ENCODE data around the gene NAT9. TPM values are rescaled to one million over a fixed set of nuclear protein-coding genes. Genes with fewer than 3 reads are reported as not detected.

The NAT9 gene
- total and polyA plus RNA-seq, 11 donors, result 7.9 to 36.6 (median 18.2) TPM

DNA sequence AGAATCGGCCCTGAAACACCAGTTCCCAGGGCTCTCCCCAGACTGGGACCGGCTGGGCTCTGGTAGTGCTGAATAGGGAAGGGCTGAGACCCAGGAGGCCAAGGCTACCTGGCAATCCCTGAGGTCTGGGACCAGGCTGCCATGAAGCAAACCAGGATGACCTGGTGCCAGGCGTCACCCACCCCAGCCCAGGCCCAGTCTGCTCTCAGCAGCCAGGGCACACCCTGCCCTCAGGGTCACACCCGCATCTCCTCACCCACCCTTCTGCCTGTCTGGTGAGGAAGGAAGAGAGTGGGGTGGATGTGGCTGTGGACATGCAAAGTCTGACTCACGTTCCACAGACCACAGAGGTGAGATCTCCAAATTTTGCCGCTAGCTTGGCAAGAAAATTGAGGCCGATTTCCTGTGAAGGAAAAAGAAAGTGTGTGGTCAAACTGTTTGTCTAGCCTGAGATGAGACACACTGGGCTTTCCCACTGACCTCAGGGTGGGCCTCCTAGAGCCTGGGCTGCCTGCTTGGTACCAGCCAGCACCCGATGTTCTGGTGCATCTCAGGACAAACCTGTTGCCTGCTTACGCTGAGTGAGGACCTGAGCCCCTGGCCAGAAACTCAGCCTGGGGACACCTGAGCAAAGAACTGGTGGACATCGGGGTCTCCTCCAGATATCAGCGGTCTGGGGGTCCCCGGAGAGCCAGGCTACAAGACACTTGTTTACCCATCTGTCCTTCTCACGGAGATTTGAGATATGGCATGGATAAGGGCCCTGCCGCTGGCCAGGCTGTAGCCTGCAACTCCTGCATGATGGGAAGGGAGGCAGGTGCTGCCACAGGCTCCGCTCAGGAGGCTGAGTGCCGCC is 45.4 kb downstream of the NAT9 start:
- peak in 2 of 4 donors; percentile 16 to 36 for ATAC-seq
- peaks cover 0 to 17% (median 0%) of the 10 kb centered on the region in 12 donors for H3K4me1 ChIP-seq
- no peak overlapping the region for H3K27ac ChIP-seq
- H3K27me3 ChIP-seq, result peaks cover 0 to 15% (median 5%) of the 10 kb centered on the region in 9 donors
- 73 to 82% (median 74%) methylated on average over 9 to 16 of the region's 16 CpGs for WGBS, 4 donors
- no peak overlapping the region for H3K4me3 ChIP-seq
- no peak for DNase-seq
- H3K36me3 ChIP-seq, result no peaks in the 10 kb centered on the region
- H3K9me3 ChIP-seq, result no peaks in the 10 kb centered on the region
- intact Hi-C loops (cut with DNase I), result no loop called here
- no peak for TF ChIP-seq POLR2A (IDR thresholded peaks at IDR 0.05)
- TF ChIP-seq, protein P1, sequence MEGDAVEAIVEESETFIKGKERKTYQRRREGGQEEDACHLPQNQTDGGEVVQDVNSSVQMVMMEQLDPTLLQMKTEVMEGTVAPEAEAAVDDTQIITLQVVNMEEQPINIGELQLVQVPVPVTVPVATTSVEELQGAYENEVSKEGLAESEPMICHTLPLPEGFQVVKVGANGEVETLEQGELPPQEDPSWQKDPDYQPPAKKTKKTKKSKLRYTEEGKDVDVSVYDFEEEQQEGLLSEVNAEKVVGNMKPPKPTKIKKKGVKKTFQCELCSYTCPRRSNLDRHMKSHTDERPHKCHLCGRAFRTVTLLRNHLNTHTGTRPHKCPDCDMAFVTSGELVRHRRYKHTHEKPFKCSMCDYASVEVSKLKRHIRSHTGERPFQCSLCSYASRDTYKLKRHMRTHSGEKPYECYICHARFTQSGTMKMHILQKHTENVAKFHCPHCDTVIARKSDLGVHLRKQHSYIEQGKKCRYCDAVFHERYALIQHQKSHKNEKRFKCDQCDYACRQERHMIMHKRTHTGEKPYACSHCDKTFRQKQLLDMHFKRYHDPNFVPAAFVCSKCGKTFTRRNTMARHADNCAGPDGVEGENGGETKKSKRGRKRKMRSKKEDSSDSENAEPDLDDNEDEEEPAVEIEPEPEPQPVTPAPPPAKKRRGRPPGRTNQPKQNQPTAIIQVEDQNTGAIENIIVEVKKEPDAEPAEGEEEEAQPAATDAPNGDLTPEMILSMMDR (IDR thresholded peaks at IDR 0.05), result no peak

DNA sequence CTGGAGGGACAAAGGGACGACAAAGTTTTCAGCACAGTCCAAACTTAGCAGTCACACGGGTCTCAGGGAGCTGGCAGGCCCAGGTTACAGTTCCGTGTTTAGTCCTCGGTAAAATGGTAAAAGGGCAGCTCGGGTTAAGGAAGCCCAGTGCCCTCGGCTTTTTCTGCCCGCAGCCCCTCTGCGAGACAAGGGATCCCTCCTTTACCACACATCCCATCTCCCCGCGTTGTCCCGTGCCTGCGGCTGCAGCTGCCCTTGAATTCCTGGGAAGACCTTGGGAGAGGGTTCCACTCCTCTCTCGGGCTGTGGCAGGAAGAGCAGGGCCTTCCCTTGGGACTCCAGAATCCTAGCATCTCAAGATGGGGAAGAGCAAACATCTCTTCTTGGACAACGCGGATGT is 46.3 kb downstream of the NAT9 start:
- DNase-seq (no peak), ATAC-seq (no peak)
- intact Hi-C loops (cut with DNase I), result loop anchor here in 1 of 10 donors (10.0 kb wide), 1 partner anchor 55 kb away; no protein-coding TSS in a partner anchor
- H3K9me3 ChIP-seq, result no peaks in the 10 kb centered on the region
- WGBS, 4 donors, result 76 to 85% (median 81%) methylated on average over 15 of the region's 15 CpGs
- H3K4me1 ChIP-seq, result peaks cover 0 to 17% (median 0%) of the 10 kb centered on the region in 12 donors
- H3K4me3 ChIP-seq, result no peak overlapping the region
- H3K27ac ChIP-seq, result no peak overlapping the region
- H3K36me3 ChIP-seq, result no peaks in the 10 kb centered on the region
- H3K27me3 ChIP-seq, result peaks cover 0 to 15% (median 4%) of the 10 kb centered on the region in 9 donors
- TF ChIP-seq POLR2A (IDR thresholded peaks at IDR 0.05), result no peak
- TF ChIP-seq, protein P1 (IDR thresholded peaks at IDR 0.05), result no peak

DNA sequence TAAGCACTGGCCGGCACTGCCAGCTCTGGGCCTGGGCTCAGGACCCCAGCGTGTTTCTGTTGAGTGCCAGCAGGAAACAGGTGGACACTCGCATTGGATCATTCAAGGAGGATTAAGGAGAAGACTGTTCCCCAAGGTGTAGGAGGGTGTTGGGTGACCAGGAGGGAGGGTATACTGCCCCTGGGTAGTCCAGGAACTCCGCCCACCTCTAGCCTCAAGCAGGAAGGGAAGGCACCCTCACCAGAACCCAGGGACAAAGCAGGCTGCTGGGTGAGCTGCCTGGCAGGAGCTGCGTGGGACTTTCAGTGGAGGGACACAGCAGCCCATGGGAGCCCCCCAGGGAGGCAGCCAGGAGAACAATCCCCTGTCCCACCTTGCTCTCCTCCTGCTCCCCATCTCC is 46.8 kb downstream of the NAT9 start:
- no peak for DNase-seq
- intact Hi-C loops (cut with DNase I), result loop anchor here in 1 of 10 donors (10.0 kb wide), 1 partner anchor 55 kb away; no protein-coding TSS in a partner anchor
- no peak for ATAC-seq
- Histone ChIP-seq H3K27ac (no peak overlapping the region), H3K27me3 (peaks cover 0 to 15% (median 4%) of the 10 kb centered on the region in 9 donors), H3K4me1 (peaks cover 0 to 17% (median 0%) of the 10 kb centered on the region in 12 donors), H3K36me3 (no peaks in the 10 kb centered on the region), H3K4me3 (no peak overlapping the region), H3K9me3 (no peaks in the 10 kb centered on the region)
- WGBS, 4 donors, result 87 to 94% (median 91%) methylated on average over 5 of the region's 5 CpGs
- no peak for TF ChIP-seq POLR2A (IDR thresholded peaks at IDR 0.05)
- TF ChIP-seq, protein P1 (IDR thresholded peaks at IDR 0.05), result no peak

DNA sequence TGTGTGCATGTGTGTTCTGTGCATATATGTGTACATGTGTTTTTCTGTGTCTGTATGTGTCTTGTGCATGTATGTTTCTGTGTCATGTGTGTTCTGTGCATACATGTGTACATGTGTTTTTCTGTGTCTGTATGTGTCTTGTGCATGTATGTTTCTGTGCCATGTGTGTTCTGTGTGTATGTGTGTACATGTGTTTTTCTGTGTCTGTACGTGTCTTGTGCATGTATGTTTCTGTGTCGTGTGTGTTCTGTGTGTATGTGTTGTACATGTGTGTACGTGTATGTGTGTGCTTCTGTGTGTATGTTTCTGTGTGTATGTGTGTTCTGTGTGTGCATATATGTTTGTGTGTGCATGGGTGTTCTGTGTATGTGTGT is 47.5 kb downstream of the NAT9 start:
- ATAC-seq (no peak), DNase-seq (no peak)
- intact Hi-C loops (cut with DNase I), result loop anchor here in 1 of 10 donors (10.0 kb wide), 1 partner anchor 56 kb away; no protein-coding TSS in a partner anchor
- peaks cover 0 to 17% (median 0%) of the 10 kb centered on the region in 12 donors for H3K4me1 ChIP-seq
- no peak overlapping the region for H3K27ac ChIP-seq
- H3K27me3 ChIP-seq, result peaks cover 0 to 15% (median 4%) of the 10 kb centered on the region in 9 donors
- no peaks in the 10 kb centered on the region for H3K9me3 ChIP-seq
- TF ChIP-seq, protein P1 (IDR thresholded peaks at IDR 0.05), result no peak
- TF ChIP-seq POLR2A (IDR thresholded peaks at IDR 0.05), result no peak
- H3K36me3 ChIP-seq, result no peaks in the 10 kb centered on the region
- 77 to 96% (median 91%) methylated on average over 3 of the region's 3 CpGs for WGBS, 4 donors
- no peak overlapping the region for H3K4me3 ChIP-seq
